Trophoblast cell (in vitro differentiated cells and primary cell): ENCODE results near the gene FAM131C.
A peak's percentile ranks its signal among the peaks of the same experiment; 100 is the strongest.

ENCODE experiments used
- DNase-seq, 2 donors: peaks; one replicate each; pipeline ENCODE4 v3.0.0-alpha.2; 2016
- H2AFZ ChIP-seq: 2 replicates; pipeline ENCODE4 v1.6.1; 2013; ENCODE audit warnings: low read length, moderate library complexity, mild to moderate bottlenecking; ENCODE audit not compliant: insufficient read depth, poor library complexity
- H2AK5ac ChIP-seq: 2 replicates; pipeline ENCODE4 v1.6.1; 2013; ENCODE audit warnings: mild to moderate bottlenecking, low read length
- H2BK120ac ChIP-seq: 2 replicates; pipeline ENCODE4 v1.6.1; 2013; ENCODE audit warnings: low read length, mild to moderate bottlenecking, moderate library complexity; ENCODE audit not compliant: insufficient read depth, poor library complexity
- H2BK12ac ChIP-seq: 2 replicates; pipeline ENCODE4 v1.6.1; 2013; ENCODE audit warnings: mild to moderate bottlenecking, low read length, moderate library complexity
- H2BK5ac ChIP-seq: 2 replicates; pipeline ENCODE4 v1.6.1; 2013; ENCODE audit warnings: low read length, low read depth, moderate library complexity, mild to moderate bottlenecking; ENCODE audit not compliant: poor library complexity
- H3K14ac ChIP-seq: 2 replicates; pipeline ENCODE4 v1.6.1; 2013; ENCODE audit warnings: mild to moderate bottlenecking, low read length
- H3K18ac ChIP-seq: 2 replicates; pipeline ENCODE4 v1.6.1; 2013; ENCODE audit warnings: mild to moderate bottlenecking, low read length
- H3K23ac ChIP-seq: 2 replicates; pipeline ENCODE4 v1.6.1; 2013; ENCODE audit warnings: low read length
- H3K27ac ChIP-seq: 2 replicates; pipeline ENCODE4 v1.5.1; 2013; ENCODE audit warnings: low read depth, mild to moderate bottlenecking, inconsistent platforms, low read length, moderate library complexity
- H3K27me3 ChIP-seq: 2 replicates; pipeline ENCODE4 v1.6.1; 2013; ENCODE audit warnings: inconsistent platforms, mild to moderate bottlenecking, low read length, moderate library complexity; ENCODE audit not compliant: insufficient read depth
- H3K36me3 ChIP-seq, 2 experiments: 1 replicate in 1 of 2; 2 replicates in 1 of 2; pipeline ENCODE4 v1.6.1; 2013; ENCODE audit warnings: low read length in 2 of 2, mild to moderate bottlenecking in 2 of 2, moderate library complexity in 1 of 2; ENCODE audit not compliant: insufficient read depth in 2 of 2, control insufficient read depth in 1 of 2
- H3K4ac ChIP-seq: 2 replicates; pipeline ENCODE4 v1.6.1; 2013; ENCODE audit warnings: low read depth, mild to moderate bottlenecking, low read length, moderate library complexity
- H3K4me1 ChIP-seq, 2 experiments: 1 replicate in 1 of 2; 2 replicates in 1 of 2; pipeline ENCODE4 v1.6.1; 2013; ENCODE audit warnings: low read length in 2 of 2, mild to moderate bottlenecking in 2 of 2, moderate library complexity in 1 of 2; ENCODE audit not compliant: insufficient read depth in 2 of 2, control insufficient read depth in 1 of 2
- H3K4me2 ChIP-seq: 2 replicates; pipeline ENCODE4 v1.6.1; 2013; ENCODE audit warnings: inconsistent platforms, mild to moderate bottlenecking, low read length, moderate library complexity
- H3K4me3 ChIP-seq: 2 replicates; pipeline ENCODE4 v1.5.1; 2013; ENCODE audit warnings: mild to moderate bottlenecking, low read depth, low read length, inconsistent platforms
- H3K79me1 ChIP-seq: one replicate; pipeline ENCODE4 v1.6.1; 2013; ENCODE audit warnings: low read length
- H3K79me2 ChIP-seq: 2 replicates; pipeline ENCODE4 v1.6.1; 2013; ENCODE audit warnings: low read length, mild to moderate bottlenecking; ENCODE audit not compliant: control insufficient read depth, insufficient read depth, poor library complexity
- H3K9ac ChIP-seq: 2 replicates; pipeline ENCODE4 v1.6.1; 2013; ENCODE audit warnings: mild to moderate bottlenecking, low read length
- H3K9me3 ChIP-seq: 2 replicates; pipeline ENCODE4 v1.6.1; 2013; ENCODE audit warnings: low read depth, mild to moderate bottlenecking, control low read depth, inconsistent platforms, low read length; ENCODE audit not compliant: insufficient read depth
- H4K12ac ChIP-seq: 2 replicates; pipeline ENCODE4 v1.6.1; 2013; ENCODE audit warnings: low read depth, mild to moderate bottlenecking, low read length, moderate library complexity
- H4K8ac ChIP-seq: 2 replicates; pipeline ENCODE4 v1.6.1; 2013; ENCODE audit warnings: low read depth, mild to moderate bottlenecking, low read length, moderate library complexity
- H4K91ac ChIP-seq: one replicate; pipeline ENCODE4 v1.6.1; 2013; ENCODE audit warnings: low read depth, mild to moderate bottlenecking, low read length, moderate library complexity
- WGBS: extraction: QIAGEN DNeasy Blood & Tissue Kit; methylation state at CpG from one replicate; pipeline ENCODE4 v1.1.7; 2013; ENCODE audit warnings: missing lambda C conversion rate; ENCODE audit not compliant: insufficient read length, insufficient coverage; ENCODE audit errors: extremely low coverage; 5-methylcytosine and 5-hydroxymethylcytosine counted together

FAM131C gene

DNA sequence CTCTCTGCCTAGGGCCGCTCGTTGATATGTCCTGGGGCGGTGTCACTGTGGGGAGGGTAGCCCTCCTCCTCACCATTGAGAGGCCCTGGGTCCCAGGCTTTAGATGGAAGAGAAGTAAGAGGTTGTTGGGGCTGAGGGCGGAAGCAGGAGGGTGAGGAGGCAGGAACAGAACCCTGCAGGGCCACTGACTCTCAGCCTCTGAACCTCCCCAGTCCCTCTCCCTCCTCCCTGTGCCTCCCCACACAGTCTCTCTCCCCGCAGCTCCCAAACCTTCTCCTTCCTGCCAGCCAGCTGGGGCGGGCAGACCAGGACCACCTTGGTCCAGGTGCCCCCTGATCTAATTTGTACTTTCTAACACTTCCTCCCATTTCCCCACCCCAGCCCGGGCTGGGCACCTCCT, 14.3 kb upstream of the FAM131C start:
- H3K9me3 ChIP-seq = peaks cover 2% of the 10 kb centered on the region
- no peak overlapping the region for H2BK5ac ChIP-seq
- H4K91ac ChIP-seq = no peak overlapping the region
- no peak overlapping the region for H3K4me3 ChIP-seq
- no peak overlapping the region for H2BK120ac ChIP-seq
- H3K14ac ChIP-seq = no peak overlapping the region
- no peaks in the 10 kb centered on the region for H3K27me3 ChIP-seq
- H2BK12ac ChIP-seq = peak overlapping the region; percentile 42
- H4K8ac ChIP-seq = no peak overlapping the region
- no peak overlapping the region for H2AK5ac ChIP-seq
- H3K4ac ChIP-seq = no peak overlapping the region
- H2AFZ ChIP-seq = no peak overlapping the region
- H3K23ac ChIP-seq = no peak overlapping the region
- no peaks in the 10 kb centered on the region for H3K36me3 ChIP-seq
- no peaks in the 10 kb centered on the region for H3K79me2 ChIP-seq
- H4K12ac ChIP-seq = no peak overlapping the region
- no peak overlapping the region for H3K4me2 ChIP-seq
- no peak overlapping the region for H3K9ac ChIP-seq
- no peak overlapping the region for H3K27ac ChIP-seq
- no CpG with 5 or more reads among the region's 7 CpGs for WGBS
- H3K4me1 ChIP-seq = peaks cover 5 to 10% of the 10 kb centered on the region in 2 experiments
- no peaks in the 10 kb centered on the region for H3K79me1 ChIP-seq
- no peak overlapping the region for H3K18ac ChIP-seq
- DNase-seq = no peak

- no peak overlapping the region for H2AFZ ChIP-seq
- H3K27ac ChIP-seq = no peak overlapping the region
- H3K14ac ChIP-seq = no peak overlapping the region
- no peaks in the 10 kb centered on the region for H3K36me3 ChIP-seq
- no peak overlapping the region for H3K4ac ChIP-seq
- H3K4me3 ChIP-seq = no peak overlapping the region
- H3K4me1 ChIP-seq = peaks cover 5 to 10% of the 10 kb centered on the region in 2 experiments
- DNase-seq = no peak
- H3K27me3 ChIP-seq = no peaks in the 10 kb centered on the region
- peak overlapping the region; percentile 19 for H2BK12ac ChIP-seq
- H3K79me1 ChIP-seq = no peaks in the 10 kb centered on the region
- H4K12ac ChIP-seq = no peak overlapping the region
- H3K79me2 ChIP-seq = no peaks in the 10 kb centered on the region
- H3K9me3 ChIP-seq = peaks cover 2% of the 10 kb centered on the region
- H3K4me2 ChIP-seq = no peak overlapping the region
- H2AK5ac ChIP-seq = peak overlapping the region; percentile 26
- H3K9ac ChIP-seq = no peak overlapping the region
- no peak overlapping the region for H4K8ac ChIP-seq
- no CpG with 5 or more reads among the region's 6 CpGs for WGBS
- no peak overlapping the region for H3K23ac ChIP-seq
- H2BK120ac ChIP-seq = no peak overlapping the region
- no peak overlapping the region for H3K18ac ChIP-seq
- H4K91ac ChIP-seq = no peak overlapping the region
- H2BK5ac ChIP-seq = no peak overlapping the region
Observed at GRCh38 chr1:16085522-16085921, 12.1 kb upstream of the FAM131C start.

DNA sequence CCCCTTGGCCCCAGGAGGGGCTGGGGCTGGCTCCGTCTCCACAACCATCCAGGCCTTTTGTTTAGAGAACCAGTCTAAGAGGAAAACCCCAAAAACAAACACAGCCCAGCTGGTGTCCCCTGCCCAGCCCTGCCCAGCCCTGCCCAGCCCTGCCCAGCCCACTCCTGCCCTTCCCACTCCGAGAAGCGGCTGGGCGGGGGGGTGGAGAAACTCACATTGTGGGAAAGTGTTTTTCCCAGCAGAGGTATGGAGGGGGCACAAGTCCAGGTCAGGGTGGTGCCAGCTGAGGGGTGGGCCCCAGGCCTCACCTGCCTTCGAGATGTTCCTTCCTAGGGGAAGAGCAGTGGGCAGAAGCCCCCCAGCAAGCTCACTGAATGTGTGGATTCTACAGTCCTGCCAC, 10.0 kb upstream of the FAM131C start:
- Histone ChIP-seq H2AFZ (no peak overlapping the region), H4K12ac (no peak overlapping the region), H2BK120ac (no peak overlapping the region), H4K8ac (no peak overlapping the region), H3K79me1 (peaks cover 1% of the 10 kb centered on the region), H3K4me1 (peaks cover 5 to 11% of the 10 kb centered on the region in 2 experiments), H2BK5ac (no peak overlapping the region), H3K18ac (no peak overlapping the region), H3K27ac (no peak overlapping the region), H3K36me3 (no peaks in the 10 kb centered on the region), H3K27me3 (no peaks in the 10 kb centered on the region), H3K14ac (peak overlapping the region; percentile 2), H4K91ac (no peak overlapping the region), H3K4ac (no peak overlapping the region), H3K9me3 (no peaks in the 10 kb centered on the region), H3K23ac (no peak overlapping the region), H2BK12ac (peak overlapping the region; percentile 46), H3K9ac (no peak overlapping the region), H3K4me2 (no peak overlapping the region), H3K79me2 (no peaks in the 10 kb centered on the region), H2AK5ac (no peak overlapping the region), H3K4me3 (no peak overlapping the region)
- no peak for DNase-seq
- WGBS = no CpG with 5 or more reads among the region's 5 CpGs

- Histone ChIP-seq H3K4ac (no peak overlapping the region), H3K14ac (peak overlapping the region; percentile 17), H3K27ac (no peak overlapping the region), H3K4me3 (no peak overlapping the region), H3K23ac (no peak overlapping the region), H4K8ac (peak overlapping the region; percentile 24), H4K12ac (no peak overlapping the region), H4K91ac (peak overlapping the region; percentile 65), H3K9ac (no peak overlapping the region), H3K9me3 (no peaks in the 10 kb centered on the region), H3K36me3 (no peaks in the 10 kb centered on the region), H3K4me2 (no peak overlapping the region), H2BK5ac (no peak overlapping the region), H3K79me2 (no peaks in the 10 kb centered on the region), H3K79me1 (peaks cover 1% of the 10 kb centered on the region), H3K4me1 (peaks cover 5 to 8% of the 10 kb centered on the region in 2 experiments), H3K18ac (no peak overlapping the region), H2AFZ (no peak overlapping the region), H2BK12ac (peak overlapping the region; percentile 97), H2BK120ac (peak overlapping the region; percentile 7), H3K27me3 (no peaks in the 10 kb centered on the region), H2AK5ac (peak overlapping the region; percentile 92)
- WGBS = no CpG with 5 or more reads among the region's 9 CpGs
- DNase-seq = peak; percentile 35 to 80
Observed at GRCh38 chr1:16082283-16083038, 9.0 kb upstream of the FAM131C start.
